ENCODE measurements around the gene C10orf62. TPM values are rescaled to one million over a fixed set of nuclear protein-coding genes. Genes with fewer than 3 reads are reported as not detected.

Gene C10orf62
- total and polyA plus RNA-seq, 2 of the 8 experiments (the other 6 are each of a cell fraction or from before 2014, with no cell fraction given), result 0.05 TPM; not detected in 1

- Histone ChIP-seq H2BK20ac (ENCODE audit: low read length) (no peak overlapping the region), H3K4me1 (replicated peaks in 1 of 4; ENCODE audit: control insufficient read depth in 3 of 4, insufficient read depth in 4 of 4, low read length in 3 of 4) (peaks cover 0 to 6% (median 3%) of the 10 kb centered on the region in 4 experiments; a peak in 2 of 7 replicates), H3K18ac (ENCODE audit: extremely low read depth, low read length) (no peak overlapping the region), H3K56ac (replicated peaks; ENCODE audit: insufficient read length, low read depth, low read length) (no peak overlapping the region), H3K9ac (replicated peaks in 1 of 4; ENCODE audit: extremely low read depth in 1 of 4, low read depth in 3 of 4, low read length in 3 of 4) (no peak overlapping the region), H4K8ac (ENCODE audit: extremely low read depth, insufficient read depth, low read length) (peak overlapping the region; percentile 28; the same call in 1 of the 2 replicates), H3K14ac (ENCODE audit: insufficient read length) (no peak overlapping the region), H4K5ac (ENCODE audit: insufficient read length, low read depth, low read length) (no peak overlapping the region), H2BK15ac (ENCODE audit: low read length) (no peak overlapping the region), H4K91ac (replicated peaks; ENCODE audit: insufficient read length, low read length) (no peak overlapping the region), H3K4ac (replicated peaks; ENCODE audit: insufficient read length, low read depth, low read length) (no peak overlapping the region), H2BK120ac (replicated peaks; ENCODE audit: low read depth, low read length) (no peak overlapping the region), H3K27ac (ENCODE audit: low read depth, low read length) (no peak overlapping the region), H3K27me3 (replicated peaks in 1 of 4; ENCODE audit: control insufficient read depth in 3 of 4, extremely low read depth in 1 of 4, insufficient read depth in 3 of 4, low read length in 3 of 4) (no peaks in the 10 kb centered on the region; a peak in 1 of 7 replicates), H3K4me2 (ENCODE audit: insufficient read depth in 1 of 2, low read depth in 2 of 2, low read length in 2 of 2) (no peak overlapping the region), H3K4me3 (ENCODE audit: extremely low read depth in 1 of 4, insufficient read depth in 2 of 4, low read depth in 3 of 4, low read length in 4 of 4) (no peak overlapping the region), H3K9me3 (ENCODE audit: insufficient read depth in 2 of 2, low read depth in 1 of 2, low read length in 1 of 2) (no peaks in the 10 kb centered on the region), H2AK5ac (ENCODE audit: low read depth, low read length) (no peak overlapping the region), H2BK5ac (ENCODE audit: low read depth, low read length) (no peak overlapping the region), H3K23me2 (ENCODE audit: low read depth, low read length) (no peaks in the 10 kb centered on the region), H2AFZ (ENCODE audit: low read length) (no peak overlapping the region), H4K20me1 (replicated peaks in 1 of 2; ENCODE audit: control insufficient read depth in 1 of 2, insufficient read depth in 2 of 2, low read length in 2 of 2) (no peaks in the 10 kb centered on the region), H2BK12ac (ENCODE audit: low read depth, low read length) (no peak overlapping the region), H3K23ac (ENCODE audit: insufficient read length) (no peak overlapping the region), H3K79me2 (ENCODE audit: control insufficient read depth in 1 of 2, insufficient read depth in 2 of 2, low read length in 2 of 2) (no peaks in the 10 kb centered on the region), H3K36me3 (ENCODE audit: control insufficient read depth in 2 of 4, insufficient read depth in 4 of 4, low read length in 3 of 4) (no peaks in the 10 kb centered on the region; a peak in 1 of 8 replicates), H3K79me1 (ENCODE audit: low read depth, low read length) (no peaks in the 10 kb centered on the region)
- DNase-seq (ENCODE audit: low read depth in 1 of 2, low spot score in 2 of 2) (no peak), FAIRE-seq (no peak)
- POLR2A ChIA-PET (ENCODE audit: partially characterized antibody), result interaction anchor here (0.8 kb wide), 1 partner anchor 135 kb away, joined by 3 read pairs; no protein-coding TSS in a partner anchor
- WGBS, 2 experiments (ENCODE audit: extremely low coverage in 1 of 2, insufficient coverage in 1 of 2, insufficient read length in 1 of 2, insufficient replicate concordance in 2 of 2, low coverage in 1 of 2, low lambda C conversion rate in 2 of 2, missing lambda C conversion rate in 1 of 2), result 94% methylated on average over 34 of the region's 40 CpGs; no CpG with 5 or more reads in 1 of the 2 experiments
- no peak for TF ChIP-seq TBP (IDR thresholded peaks at IDR 0.05; ENCODE audit: low read depth, low read length)
- TF ChIP-seq POLR2AphosphoS5 (IDR thresholded peaks at IDR 0.05; ENCODE audit: low read depth, low read length), result no peak
- no peak for TF ChIP-seq SP4 (IDR thresholded peaks at IDR 0.05; ENCODE audit: low read length)
- TF ChIP-seq CTCF (IDR thresholded peaks at IDR 0.05; ENCODE audit: control extremely low read depth in 1 of 3, insufficient read depth in 1 of 3, low read depth in 1 of 3, low read length in 3 of 3), result no peak
- no peak for TF ChIP-seq BRCA1 (IDR thresholded peaks at IDR 0.05; ENCODE audit: low read depth, low read length)
- TF ChIP-seq CHD2 (IDR thresholded peaks at IDR 0.05; ENCODE audit: low read length), result no peak
- no peak for TF ChIP-seq HDAC6 (IDR thresholded peaks at IDR 0.05; ENCODE audit: low read depth, low read length)
- CTCF ChIA-PET (ENCODE audit: partially characterized antibody), result interaction anchor here (1.2 to 12.9 kb wide), 5 partner anchors 23 to 113 kb away, joined by 5 to 169 read pairs (median 17); no protein-coding TSS in a partner anchor
Measured at GRCh38 chr10:97578171-97578844, 11.2 kb upstream of the C10orf62 start.
